NCI-H345 treated with DMSO at 0.1 percent for 48 hours (cell line): Measurements from ENCODE around the gene LAMB3.

Source experiments
- DNase-seq: peaks from one replicate; lab custom pipeline; 2025; ENCODE audit not compliant: unreplicated experiment; lab: John Stamatoyannopoulos, UW

Gene LAMB3

GRCh38 chr1:209618756-209619420 is 33.3 kb downstream of the LAMB3 start:
- no peak for DNase-seq

GRCh38 chr1:209618291-209618690 is 33.9 kb downstream of the LAMB3 start:
- DNase-seq: no peak

GRCh38 chr1:209617755-209618154 is 34.5 kb downstream of the LAMB3 start:
- DNase-seq: no peak

- no peak for DNase-seq
Measured at GRCh38 chr1:209617047-209617673, 35.1 kb downstream of the LAMB3 start.

GRCh38 chr1:209616366-209617046 is 35.7 kb downstream of the LAMB3 start:
- no peak for DNase-seq

GRCh38 chr1:209614906-209615305 is 37.3 kb downstream of the LAMB3 start:
- DNase-seq: no peak

DNA sequence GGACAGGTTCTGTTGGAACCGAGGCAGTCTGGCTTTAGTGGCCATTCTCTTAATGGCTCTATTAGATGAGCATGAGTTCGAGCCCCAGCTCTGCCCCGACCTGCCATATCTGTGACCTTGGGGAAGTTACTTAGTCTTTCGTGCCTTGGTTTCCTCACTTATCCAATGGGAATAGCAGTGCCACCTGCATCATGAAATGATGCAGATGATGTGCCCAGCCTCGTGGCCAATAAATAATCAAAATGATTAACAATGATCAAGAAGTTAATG is 38.1 kb downstream of the LAMB3 start:
- DNase-seq: no peak

GRCh38 chr1:209613400-209614150 is 38.6 kb downstream of the LAMB3 start:
- no peak for DNase-seq

DNA sequence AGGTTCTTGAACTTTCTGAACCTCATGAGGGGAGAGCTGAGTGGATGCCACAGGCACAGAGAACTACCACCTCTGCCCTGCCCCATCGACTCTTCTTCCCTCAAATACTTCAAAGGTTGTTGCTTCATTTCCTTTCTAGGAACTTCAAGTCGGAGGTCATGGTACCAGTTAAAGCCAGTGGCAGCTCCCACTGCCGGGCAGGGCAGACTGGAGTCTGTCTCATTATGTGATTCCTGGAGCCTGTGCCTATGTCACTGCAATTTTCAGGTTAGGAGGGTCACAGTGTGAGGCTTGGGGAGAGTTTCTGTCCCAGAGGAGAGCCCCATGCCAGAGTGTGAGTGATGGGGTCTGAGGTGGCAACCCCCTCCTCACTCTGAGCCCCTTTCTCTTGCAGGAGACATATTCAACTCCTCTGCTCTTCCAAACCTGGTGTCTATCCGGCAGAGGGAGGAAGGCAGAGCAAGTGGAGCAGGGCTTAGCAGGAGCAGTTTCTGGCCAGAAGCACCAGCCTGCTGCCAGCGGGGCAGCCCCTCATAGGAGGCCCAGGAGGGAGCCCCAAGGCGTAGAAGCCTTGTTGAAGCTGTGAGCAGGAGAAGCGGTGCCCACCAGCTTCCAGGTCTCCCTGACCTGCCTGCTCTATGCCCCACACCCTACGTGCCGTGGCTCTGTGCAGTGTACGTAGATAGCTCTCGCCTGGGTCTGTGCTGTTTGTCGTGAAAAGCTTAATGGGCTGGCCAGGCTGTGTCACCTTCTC is 39.4 kb downstream of the LAMB3 start:
- no peak for DNase-seq

DNA sequence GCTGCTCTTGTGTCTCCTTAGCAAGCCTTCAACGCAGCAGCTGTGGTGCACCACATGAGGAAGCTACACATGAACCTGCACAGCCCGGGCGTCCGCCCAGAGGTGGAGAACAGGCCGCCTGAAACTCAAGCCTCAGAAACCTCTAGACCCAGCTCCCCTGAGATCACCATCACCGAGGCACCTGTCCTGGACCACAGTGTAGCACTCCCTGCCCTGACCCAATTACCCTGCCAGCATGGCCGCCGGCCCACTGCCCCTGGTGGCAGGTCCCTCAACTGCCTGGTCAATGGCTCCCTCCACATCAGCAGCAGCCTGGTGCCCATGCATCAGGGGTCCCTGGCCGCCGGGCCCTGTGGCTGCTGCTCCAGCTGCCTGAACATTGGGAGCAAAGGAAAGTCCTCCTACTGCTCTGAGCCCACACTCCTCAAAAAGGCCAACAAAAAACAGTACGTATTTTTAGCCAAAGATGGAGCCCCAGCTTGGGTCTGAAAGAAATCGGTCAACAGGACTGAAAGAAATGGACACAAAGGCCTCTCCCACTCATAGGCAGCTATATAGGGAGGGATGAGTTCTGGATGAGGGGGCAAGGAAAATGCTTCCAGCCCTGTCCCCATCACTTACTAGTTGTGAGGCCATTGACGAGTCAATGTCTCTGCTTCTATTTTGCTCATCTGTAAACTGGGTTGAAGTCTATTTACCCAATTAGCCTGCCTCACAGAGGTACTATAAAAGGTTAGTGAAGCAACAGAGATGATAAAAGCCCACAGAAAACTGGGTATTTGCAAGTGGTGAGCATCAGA is 40.3 kb downstream of the LAMB3 start:
- no peak for DNase-seq

GRCh38 chr1:209610631-209610905 is 41.7 kb downstream of the LAMB3 start:
- no peak for DNase-seq

DNA sequence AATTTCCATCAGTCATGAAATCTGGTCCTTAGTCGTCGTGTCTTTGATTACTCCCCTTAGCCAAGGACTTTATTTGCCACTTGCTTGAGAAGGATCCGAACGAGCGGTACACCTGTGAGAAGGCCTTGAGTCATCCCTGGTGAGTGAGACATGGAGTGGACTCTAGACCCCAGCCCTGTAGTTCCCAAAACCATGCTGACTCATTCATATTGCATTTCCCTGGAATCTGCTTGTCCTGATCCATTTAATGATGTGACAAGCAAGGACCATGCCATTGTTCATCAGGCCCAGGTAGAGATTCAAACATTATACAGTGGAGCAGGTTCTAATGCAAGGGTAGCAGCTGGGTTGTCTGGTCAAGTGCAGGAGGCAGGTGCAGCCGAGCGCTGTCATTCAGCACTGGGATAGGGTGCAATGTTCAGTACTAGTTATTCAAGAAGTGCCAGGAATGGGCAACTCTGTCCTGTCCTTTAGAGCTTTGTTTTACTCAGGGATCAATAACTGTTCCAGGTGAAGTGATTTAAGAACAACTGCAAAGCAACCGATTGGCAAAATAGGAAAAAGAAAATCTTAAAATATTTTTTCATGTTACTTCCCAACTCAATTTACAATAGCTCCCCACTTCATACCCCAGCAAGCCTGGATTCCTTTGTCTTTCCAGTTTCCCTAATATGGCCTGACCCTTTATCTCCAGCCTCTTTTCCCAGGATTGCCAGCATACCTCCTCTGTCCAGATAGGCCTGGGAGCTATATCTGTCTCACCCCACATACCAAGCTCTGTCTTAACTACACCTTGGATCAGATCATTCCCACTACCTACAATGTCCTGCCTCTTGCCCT is 42.2 kb downstream of the LAMB3 start:
- no peak for DNase-seq

DNA sequence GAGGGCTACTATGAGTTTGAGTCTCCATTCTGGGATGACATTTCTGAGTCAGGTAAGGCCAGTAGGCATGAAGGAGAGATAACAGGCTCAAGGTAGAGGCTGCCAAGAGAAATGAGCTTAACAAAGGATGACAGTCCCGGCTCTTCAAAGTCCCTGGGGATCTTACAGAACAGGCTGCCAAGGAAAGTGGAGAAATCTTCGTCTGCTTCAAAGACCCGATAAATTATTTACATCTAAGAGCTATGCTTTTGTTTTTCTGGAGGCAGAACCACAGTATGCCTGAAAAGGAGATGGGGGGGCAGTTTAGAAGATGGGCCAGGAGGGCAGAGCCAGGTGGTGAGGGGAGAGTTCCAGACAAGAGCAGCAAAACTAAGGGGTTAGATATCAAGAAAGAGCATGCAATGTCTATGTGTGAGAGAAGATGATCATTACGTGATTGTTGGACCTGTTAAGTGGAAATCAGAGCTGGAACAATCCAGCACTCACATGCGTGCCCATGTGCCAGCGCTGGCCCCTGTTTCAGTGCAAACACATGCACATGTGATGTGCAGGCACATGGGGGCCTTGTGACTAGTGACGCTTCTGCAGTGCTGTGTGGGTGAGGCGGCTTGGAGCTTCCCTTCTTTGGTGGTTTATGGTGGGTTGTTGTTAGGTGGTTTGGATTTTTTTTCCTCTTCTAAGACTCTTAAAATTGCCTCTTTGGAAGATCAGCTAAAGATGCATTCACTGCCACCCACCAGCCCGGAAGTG is 43.0 kb downstream of the LAMB3 start:
- no peak for DNase-seq

GRCh38 chr1:209607795-209608178 is 44.4 kb downstream of the LAMB3 start:
- no peak for DNase-seq

- no peak for DNase-seq
Measured at GRCh38 chr1:209607102-209607794, 45.0 kb downstream of the LAMB3 start.

DNA sequence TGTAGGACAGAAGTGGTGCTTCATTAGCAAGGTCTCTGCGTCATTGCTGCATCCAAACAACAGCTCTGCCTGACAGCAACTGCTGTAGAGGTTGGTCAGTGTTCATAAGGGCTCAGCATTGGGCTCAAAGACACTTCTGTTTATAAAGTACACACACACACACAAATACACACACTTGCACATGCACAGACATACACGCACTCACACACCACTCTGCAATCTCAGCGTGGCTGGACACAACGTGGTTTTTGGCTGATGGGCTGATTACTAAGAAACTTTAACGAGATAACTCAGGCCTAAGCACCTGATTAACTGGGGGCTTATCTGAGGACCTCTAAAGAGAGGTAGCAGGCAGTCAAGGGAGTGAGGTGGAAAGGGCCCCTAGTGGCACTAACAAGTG is 48.3 kb downstream of the LAMB3 start:
- DNase-seq: no peak

GRCh38 chr1:209601809-209602657 is 50.2 kb downstream of the LAMB3 start:
- no peak for DNase-seq

GRCh38 chr1:209600541-209600940 is 51.7 kb downstream of the LAMB3 start:
- DNase-seq: no peak
